ENCODE measurements around the gene ARHGEF11.

The ARHGEF11 gene

GRCh38 chr1:157040802-157041201 lies 4.7 kb downstream of the ARHGEF11 start:
- peaks cover 54 to 74% of the 10 kb centered on the region in 2 donors for H3K27me3 Mint-ChIP-seq
- DNase-seq (no peak), ATAC-seq (replicated peaks) (no peak)
- peaks cover 3 to 5% of the 10 kb centered on the region in 2 donors for H3K4me1 Mint-ChIP-seq (ENCODE audit: low read depth in 2 of 2)
- no peaks in the 10 kb centered on the region for H3K9me3 Mint-ChIP-seq
- H3K27ac Mint-ChIP-seq = no peak overlapping the region
- peaks cover 3% of the 10 kb centered on the region for H3K36me3 Mint-ChIP-seq (ENCODE audit: insufficient read depth)
- H3K4me3 Mint-ChIP-seq = no peak overlapping the region

- Mint-ChIP-seq H3K4me1 (ENCODE audit: low read depth in 2 of 2) (no peaks in the 10 kb centered on the region), H3K36me3 (ENCODE audit: insufficient read depth) (peaks cover 3% of the 10 kb centered on the region), H3K27me3 (peaks cover 37 to 60% of the 10 kb centered on the region in 2 donors), H3K27ac (no peak overlapping the region), H3K9me3 (no peaks in the 10 kb centered on the region), H3K4me3 (no peak overlapping the region)
- ATAC-seq (replicated peaks) (no peak), DNase-seq (no peak)
Observed at GRCh38 chr1:157035121-157035520, 10.4 kb downstream of the ARHGEF11 start.

DNA sequence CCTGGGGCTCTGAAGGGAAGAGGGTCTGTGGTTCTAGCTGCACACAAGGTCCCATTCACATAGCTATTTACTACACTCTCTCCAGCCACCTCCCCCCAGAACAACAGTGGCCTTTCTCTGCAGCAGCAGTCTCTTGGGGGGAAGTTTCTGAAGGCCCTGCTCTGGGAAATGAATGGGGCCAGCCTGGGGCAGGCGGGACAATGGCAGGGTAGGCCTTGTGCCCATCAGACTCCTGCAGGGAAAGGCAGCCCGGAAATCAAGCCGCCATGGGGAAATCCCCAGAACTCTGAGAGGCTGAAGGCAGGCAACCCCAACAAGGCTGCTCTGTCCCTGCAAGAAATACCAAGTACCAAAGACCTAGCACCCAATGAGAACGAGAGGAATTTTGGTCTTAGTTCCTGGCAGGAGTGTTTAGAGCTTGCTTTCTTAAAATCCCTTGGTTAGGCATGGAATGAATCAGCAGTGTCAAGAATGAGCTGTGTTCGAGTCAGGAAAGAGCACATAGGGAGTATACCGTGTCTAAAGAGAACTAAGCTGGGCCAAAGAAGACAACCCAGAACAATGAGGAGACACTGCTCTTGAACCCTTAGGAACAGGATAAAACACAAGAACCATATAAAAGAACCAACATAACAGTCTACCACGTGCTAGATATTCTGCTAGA lies 11.3 kb downstream of the ARHGEF11 start:
- H3K27me3 Mint-ChIP-seq = peaks cover 35 to 57% of the 10 kb centered on the region in 2 donors
- no peak for ATAC-seq (replicated peaks)

GRCh38 chr1:157033357-157033876 lies 12.1 kb downstream of the ARHGEF11 start:
- Mint-ChIP-seq H3K27me3 (peaks cover 30 to 49% of the 10 kb centered on the region in 2 donors), H3K4me3 (no peak overlapping the region), H3K9me3 (no peaks in the 10 kb centered on the region), H3K4me1 (ENCODE audit: low read depth in 2 of 2) (no peaks in the 10 kb centered on the region), H3K27ac (no peak overlapping the region), H3K36me3 (ENCODE audit: insufficient read depth) (peaks cover 3% of the 10 kb centered on the region)
- ATAC-seq (replicated peaks) (no peak), DNase-seq (no peak)

More for the DNA sequence above, 11.3 kb downstream of the ARHGEF11 start:
- no peaks in the 10 kb centered on the region for H3K4me1 Mint-ChIP-seq (ENCODE audit: low read depth in 2 of 2)
- no peak overlapping the region for H3K27ac Mint-ChIP-seq
- DNase-seq = no peak
- peaks cover 3% of the 10 kb centered on the region for H3K36me3 Mint-ChIP-seq (ENCODE audit: insufficient read depth)
- no peaks in the 10 kb centered on the region for H3K9me3 Mint-ChIP-seq
- H3K4me3 Mint-ChIP-seq = no peak overlapping the region

- DNase-seq = no peak
- Mint-ChIP-seq H3K27me3 (peaks cover 41 to 54% of the 10 kb centered on the region in 2 donors), H3K4me3 (no peak overlapping the region)
Observed at GRCh38 chr1:157032303-157032702, 13.2 kb downstream of the ARHGEF11 start.

DNA sequence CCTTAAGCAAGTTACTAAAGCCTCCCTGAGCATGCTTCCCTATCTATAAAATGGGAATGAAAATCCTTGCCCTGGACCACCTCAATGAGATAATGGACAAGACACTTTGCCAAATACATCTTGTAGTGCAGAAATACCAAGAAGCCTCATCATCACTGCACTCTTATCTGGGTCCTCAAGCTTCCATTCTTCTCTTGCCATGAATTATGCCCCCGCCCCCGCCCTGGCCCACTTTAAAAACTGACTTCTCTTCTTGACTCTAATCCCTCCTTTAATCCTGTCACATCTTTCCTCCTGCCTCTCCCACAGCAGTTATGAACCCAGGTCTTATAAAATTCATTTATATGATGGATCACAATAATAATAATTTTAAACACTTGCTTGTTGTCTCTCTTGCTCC lies 14.8 kb downstream of the ARHGEF11 start:
- DNase-seq = no peak
- ATAC-seq (replicated peaks) = no peak
- Mint-ChIP-seq H3K4me1 (ENCODE audit: low read depth in 2 of 2) (no peaks in the 10 kb centered on the region), H3K36me3 (ENCODE audit: insufficient read depth) (no peaks in the 10 kb centered on the region), H3K27me3 (peaks cover 53 to 63% of the 10 kb centered on the region in 2 donors), H3K4me3 (no peak overlapping the region), H3K9me3 (no peaks in the 10 kb centered on the region), H3K27ac (no peak overlapping the region)

More at GRCh38 chr1:157032303-157032702, 13.2 kb downstream of the ARHGEF11 start:
- H3K36me3 Mint-ChIP-seq (ENCODE audit: insufficient read depth) = peaks cover 3% of the 10 kb centered on the region
- H3K4me1 Mint-ChIP-seq (ENCODE audit: low read depth in 2 of 2) = no peaks in the 10 kb centered on the region
- H3K27ac Mint-ChIP-seq = no peak overlapping the region
- H3K9me3 Mint-ChIP-seq = no peaks in the 10 kb centered on the region
- ATAC-seq (replicated peaks) = no peak

- H3K4me3 Mint-ChIP-seq = no peak overlapping the region
- DNase-seq (no peak), ATAC-seq (replicated peaks) (no peak)
- peaks cover 63 to 71% of the 10 kb centered on the region in 2 donors for H3K27me3 Mint-ChIP-seq
- H3K9me3 Mint-ChIP-seq = no peaks in the 10 kb centered on the region
- H3K4me1 Mint-ChIP-seq (ENCODE audit: low read depth in 2 of 2) = no peaks in the 10 kb centered on the region
- no peaks in the 10 kb centered on the region for H3K36me3 Mint-ChIP-seq (ENCODE audit: insufficient read depth)
- no peak overlapping the region for H3K27ac Mint-ChIP-seq
Observed at GRCh38 chr1:157028674-157029073, 16.9 kb downstream of the ARHGEF11 start.

GRCh38 chr1:157025856-157026255 lies 19.7 kb downstream of the ARHGEF11 start:
- H3K36me3 Mint-ChIP-seq (ENCODE audit: insufficient read depth) = no peaks in the 10 kb centered on the region
- peaks cover 60 to 76% of the 10 kb centered on the region in 2 donors for H3K27me3 Mint-ChIP-seq
- H3K4me3 Mint-ChIP-seq = no peak overlapping the region
- ATAC-seq (replicated peaks) = no peak
- DNase-seq = no peak
- H3K27ac Mint-ChIP-seq = no peak overlapping the region
- peaks cover 3 to 4% of the 10 kb centered on the region in 2 donors for H3K9me3 Mint-ChIP-seq
- H3K4me1 Mint-ChIP-seq (ENCODE audit: low read depth in 2 of 2) = no peaks in the 10 kb centered on the region

DNA sequence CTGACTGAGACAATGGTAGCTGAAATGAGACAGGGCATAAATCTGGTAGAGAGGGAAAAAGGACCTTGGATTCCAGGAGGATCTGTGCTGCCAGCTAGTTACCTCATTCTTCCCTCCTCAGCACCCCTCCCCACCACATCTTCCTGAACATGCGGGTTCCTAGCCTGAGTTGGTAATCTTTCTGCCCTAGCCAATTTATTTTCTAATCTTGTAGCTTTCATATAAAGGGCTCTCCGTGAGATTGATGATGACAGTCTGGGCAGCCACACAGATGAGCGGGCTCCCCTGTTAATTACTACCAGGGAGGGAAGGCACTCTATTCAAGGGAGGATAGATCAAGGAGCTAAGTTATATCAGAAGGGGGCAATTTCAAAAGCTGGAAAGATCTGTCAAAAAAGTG lies 20.2 kb downstream of the ARHGEF11 start:
- Mint-ChIP-seq H3K27ac (no peak overlapping the region), H3K4me1 (ENCODE audit: low read depth in 2 of 2) (no peaks in the 10 kb centered on the region), H3K36me3 (ENCODE audit: insufficient read depth) (no peaks in the 10 kb centered on the region), H3K4me3 (no peak overlapping the region), H3K9me3 (peaks cover 4 to 7% of the 10 kb centered on the region in 2 donors), H3K27me3 (peaks cover 65 to 79% of the 10 kb centered on the region in 2 donors)
- no peak for ATAC-seq (replicated peaks)
- no peak for DNase-seq

GRCh38 chr1:157021688-157022087 lies 23.9 kb downstream of the ARHGEF11 start:
- DNase-seq (no peak), ATAC-seq (replicated peaks) (no peak)
- Mint-ChIP-seq H3K4me3 (no peak overlapping the region), H3K36me3 (ENCODE audit: insufficient read depth) (no peaks in the 10 kb centered on the region), H3K9me3 (peaks cover 4 to 14% of the 10 kb centered on the region in 2 donors), H3K4me1 (ENCODE audit: low read depth in 2 of 2) (no peaks in the 10 kb centered on the region), H3K27ac (no peak overlapping the region), H3K27me3 (peaks cover 66 to 83% of the 10 kb centered on the region in 2 donors)

DNA sequence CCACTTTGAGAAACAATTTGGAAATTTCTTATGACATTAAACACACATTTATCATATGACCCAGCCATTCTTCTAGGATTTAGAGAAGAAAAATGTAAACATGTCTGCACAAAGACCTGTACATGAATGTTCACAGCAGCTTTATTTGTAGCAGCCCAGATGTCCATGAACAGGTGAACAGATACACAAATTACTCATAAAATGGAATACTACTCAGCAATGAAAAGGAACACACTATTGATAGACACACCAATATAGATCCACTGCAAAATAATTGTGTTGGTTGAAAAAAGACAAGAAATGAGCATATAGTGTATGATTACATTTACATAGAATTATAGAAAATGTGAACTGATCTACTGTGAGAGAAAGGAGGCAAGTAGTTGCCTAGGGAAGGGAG lies 26.1 kb downstream of the ARHGEF11 start:
- no peaks in the 10 kb centered on the region for H3K36me3 Mint-ChIP-seq (ENCODE audit: insufficient read depth)
- H3K9me3 Mint-ChIP-seq = peaks cover 4 to 14% of the 10 kb centered on the region in 2 donors
- ATAC-seq (replicated peaks) (no peak), DNase-seq (no peak)
- peaks cover 56 to 61% of the 10 kb centered on the region in 2 donors for H3K27me3 Mint-ChIP-seq
- H3K4me1 Mint-ChIP-seq (ENCODE audit: low read depth in 2 of 2) = no peaks in the 10 kb centered on the region
- no peak overlapping the region for H3K27ac Mint-ChIP-seq
- no peak overlapping the region for H3K4me3 Mint-ChIP-seq

GRCh38 chr1:157011845-157012244 lies 33.7 kb downstream of the ARHGEF11 start:
- H3K27me3 Mint-ChIP-seq = peaks cover 14 to 30% of the 10 kb centered on the region in 2 donors
- no peak overlapping the region for H3K27ac Mint-ChIP-seq
- no peaks in the 10 kb centered on the region for H3K36me3 Mint-ChIP-seq (ENCODE audit: insufficient read depth)
- no peak overlapping the region for H3K4me3 Mint-ChIP-seq
- no peak for ATAC-seq (replicated peaks)
- H3K9me3 Mint-ChIP-seq = no peaks in the 10 kb centered on the region
- no peak for DNase-seq
- H3K4me1 Mint-ChIP-seq (ENCODE audit: low read depth in 2 of 2) = no peaks in the 10 kb centered on the region

- Mint-ChIP-seq H3K27ac (no peak overlapping the region), H3K9me3 (no peaks in the 10 kb centered on the region), H3K4me3 (no peak overlapping the region), H3K27me3 (peaks cover 30 to 39% of the 10 kb centered on the region in 2 donors), H3K4me1 (ENCODE audit: low read depth in 2 of 2) (no peaks in the 10 kb centered on the region), H3K36me3 (ENCODE audit: insufficient read depth) (no peaks in the 10 kb centered on the region)
- DNase-seq (no peak), ATAC-seq (replicated peaks) (no peak)
Observed at GRCh38 chr1:157008502-157008901, 37.0 kb downstream of the ARHGEF11 start.

- Mint-ChIP-seq H3K4me1 (ENCODE audit: low read depth in 2 of 2) (no peaks in the 10 kb centered on the region), H3K36me3 (ENCODE audit: insufficient read depth) (no peaks in the 10 kb centered on the region), H3K27me3 (peaks cover 30 to 39% of the 10 kb centered on the region in 2 donors), H3K4me3 (no peak overlapping the region), H3K9me3 (no peaks in the 10 kb centered on the region), H3K27ac (no peak overlapping the region)
- DNase-seq (no peak), ATAC-seq (replicated peaks) (no peak)
Observed at GRCh38 chr1:157007306-157007705, 38.2 kb downstream of the ARHGEF11 start.
